GM19238 (cell line): ENCODE data around the gene HECTD4.

Experiments used
- DNase-seq: peaks from one replicate; pipeline ENCODE4 v3.0.0; 2011; ENCODE audit warnings: low spot score; ENCODE audit not compliant: insufficient read length

HECTD4 gene

GRCh38 chr12:112214064-112214463, 168.2 kb downstream of the HECTD4 start:
- DNase-seq: no peak

- no peak for DNase-seq
These were observed 173.8 kb downstream of the HECTD4 start for GRCh38 chr12:112208301-112208910.

GRCh38 chr12:112207397-112207924, 174.8 kb downstream of the HECTD4 start:
- no peak for DNase-seq

GRCh38 chr12:112206944-112207343, 175.3 kb downstream of the HECTD4 start:
- DNase-seq: no peak

GRCh38 chr12:112199136-112199535, 183.1 kb downstream of the HECTD4 start:
- DNase-seq: no peak

- peak; percentile 56 for DNase-seq
These were observed 184.0 kb downstream of the HECTD4 start for GRCh38 chr12:112198120-112198733.

GRCh38 chr12:112196196-112196875, 185.9 kb downstream of the HECTD4 start:
- no peak for DNase-seq

GRCh38 chr12:112194601-112195247, 187.5 kb downstream of the HECTD4 start:
- DNase-seq: no peak

- no peak for DNase-seq
These were observed 189.8 kb downstream of the HECTD4 start for GRCh38 chr12:112192475-112192874.

- DNase-seq: no peak
These were observed 190.3 kb downstream of the HECTD4 start for GRCh38 chr12:112191840-112192321.

- DNase-seq: no peak
These were observed 191.0 kb downstream of the HECTD4 start for GRCh38 chr12:112191201-112191600.

- DNase-seq: no peak
These were observed 191.8 kb downstream of the HECTD4 start for GRCh38 chr12:112190231-112191025.

- DNase-seq: no peak
These were observed 194.0 kb downstream of the HECTD4 start for GRCh38 chr12:112188130-112188830.

GRCh38 chr12:112185093-112185923, 196.9 kb downstream of the HECTD4 start:
- DNase-seq: no peak

GRCh38 chr12:112184056-112184887, 198.0 kb downstream of the HECTD4 start:
- DNase-seq: no peak

- DNase-seq: no peak
These were observed 198.8 kb downstream of the HECTD4 start for GRCh38 chr12:112183141-112184021.

GRCh38 chr12:112182499-112182898, 199.7 kb downstream of the HECTD4 start:
- DNase-seq: no peak

- DNase-seq: no peak
These were observed 201.8 kb downstream of the HECTD4 start for GRCh38 chr12:112180422-112180821.
